ENCODE measurements around the gene KLK10.

Gene KLK10

DNA sequence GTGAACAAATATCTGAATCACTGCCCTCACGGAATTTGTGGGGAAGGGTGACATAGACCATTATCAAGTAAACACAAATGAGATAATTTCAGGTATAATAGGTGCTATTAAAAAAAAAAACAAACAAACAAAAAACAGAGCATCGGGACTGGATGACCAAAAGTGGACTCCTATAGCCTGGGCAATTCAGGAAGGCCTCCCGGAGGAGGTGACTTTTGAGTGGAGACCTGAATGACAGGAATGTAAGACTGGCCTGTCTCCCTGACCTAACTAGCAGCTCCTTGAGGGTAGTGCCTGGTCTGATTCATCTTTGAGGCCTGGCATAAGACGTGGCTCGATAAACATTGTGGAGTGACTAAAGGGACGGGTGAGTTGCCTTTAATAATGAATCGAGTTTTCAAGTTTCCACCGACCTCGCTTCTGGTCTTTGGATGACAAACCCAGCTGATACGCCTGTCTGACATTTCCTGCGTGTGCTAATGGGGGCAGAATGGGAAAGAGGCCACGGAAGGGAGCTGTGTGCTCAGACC, 6.8 kb downstream of the KLK10 start:
- H3K4me3 ChIP-seq (ENCODE audit: low read length) = no peak overlapping the region
- H3K9ac ChIP-seq (ENCODE audit: low read length) = no peak overlapping the region
- no peak for DNase-seq (ENCODE audit: low read depth)
- no peaks in the 10 kb centered on the region for H3K9me3 ChIP-seq (ENCODE audit: control insufficient read depth, low read length)
- H3K4me1 ChIP-seq (ENCODE audit: control insufficient read depth, insufficient read depth, low read length) = no peaks in the 10 kb centered on the region
- peaks cover 40% of the 10 kb centered on the region for H3K27me3 ChIP-seq (replicated peaks; ENCODE audit: control insufficient read depth, insufficient read depth, low read length)
- H3K36me3 ChIP-seq (ENCODE audit: control insufficient read depth, insufficient read depth, low read length, severe bottlenecking) = no peaks in the 10 kb centered on the region

DNA sequence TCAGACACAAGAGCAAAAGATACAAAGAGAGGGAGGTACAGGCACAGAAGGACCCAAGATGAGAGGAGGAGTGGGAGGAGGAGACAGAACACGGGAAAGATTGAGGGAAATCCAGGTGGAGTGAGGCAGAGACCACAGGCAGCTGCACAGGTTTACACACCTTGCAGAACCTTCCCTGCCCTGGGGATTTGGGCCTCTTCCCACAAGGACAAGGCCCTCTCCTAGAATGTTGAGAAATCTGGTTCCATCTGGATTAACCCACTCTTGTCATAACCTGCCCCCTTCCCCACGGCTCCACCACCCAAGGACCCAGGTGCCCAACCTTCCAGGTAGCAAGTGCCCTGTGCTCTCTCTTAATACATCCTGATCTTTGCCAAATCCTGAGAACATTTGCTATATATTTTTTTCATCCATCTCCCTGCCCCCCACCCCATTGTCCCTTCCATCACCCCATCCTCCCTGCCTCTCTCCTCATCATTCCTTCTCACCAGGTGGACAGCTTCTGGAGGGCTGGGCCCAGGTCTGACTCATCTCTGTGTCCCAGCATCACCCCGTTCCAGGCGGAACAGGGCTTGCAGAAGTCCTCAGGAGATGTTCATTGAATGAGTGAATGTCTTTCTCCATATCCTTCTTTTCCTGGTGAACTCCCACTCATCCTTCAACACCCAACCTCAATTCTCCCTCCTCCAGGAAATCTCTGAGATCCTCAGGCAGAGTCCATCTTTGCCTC, 9.3 kb downstream of the KLK10 start:
- no peak for DNase-seq (ENCODE audit: low read depth)
- no peaks in the 10 kb centered on the region for H3K36me3 ChIP-seq (ENCODE audit: control insufficient read depth, insufficient read depth, low read length, severe bottlenecking)
- H3K9ac ChIP-seq (ENCODE audit: low read length) = no peak overlapping the region
- no peaks in the 10 kb centered on the region for H3K4me1 ChIP-seq (ENCODE audit: control insufficient read depth, insufficient read depth, low read length)
- H3K4me3 ChIP-seq (ENCODE audit: low read length) = no peak overlapping the region
- peaks cover 39% of the 10 kb centered on the region for H3K27me3 ChIP-seq (replicated peaks; ENCODE audit: control insufficient read depth, insufficient read depth, low read length)
- no peaks in the 10 kb centered on the region for H3K9me3 ChIP-seq (ENCODE audit: control insufficient read depth, low read length)

DNA sequence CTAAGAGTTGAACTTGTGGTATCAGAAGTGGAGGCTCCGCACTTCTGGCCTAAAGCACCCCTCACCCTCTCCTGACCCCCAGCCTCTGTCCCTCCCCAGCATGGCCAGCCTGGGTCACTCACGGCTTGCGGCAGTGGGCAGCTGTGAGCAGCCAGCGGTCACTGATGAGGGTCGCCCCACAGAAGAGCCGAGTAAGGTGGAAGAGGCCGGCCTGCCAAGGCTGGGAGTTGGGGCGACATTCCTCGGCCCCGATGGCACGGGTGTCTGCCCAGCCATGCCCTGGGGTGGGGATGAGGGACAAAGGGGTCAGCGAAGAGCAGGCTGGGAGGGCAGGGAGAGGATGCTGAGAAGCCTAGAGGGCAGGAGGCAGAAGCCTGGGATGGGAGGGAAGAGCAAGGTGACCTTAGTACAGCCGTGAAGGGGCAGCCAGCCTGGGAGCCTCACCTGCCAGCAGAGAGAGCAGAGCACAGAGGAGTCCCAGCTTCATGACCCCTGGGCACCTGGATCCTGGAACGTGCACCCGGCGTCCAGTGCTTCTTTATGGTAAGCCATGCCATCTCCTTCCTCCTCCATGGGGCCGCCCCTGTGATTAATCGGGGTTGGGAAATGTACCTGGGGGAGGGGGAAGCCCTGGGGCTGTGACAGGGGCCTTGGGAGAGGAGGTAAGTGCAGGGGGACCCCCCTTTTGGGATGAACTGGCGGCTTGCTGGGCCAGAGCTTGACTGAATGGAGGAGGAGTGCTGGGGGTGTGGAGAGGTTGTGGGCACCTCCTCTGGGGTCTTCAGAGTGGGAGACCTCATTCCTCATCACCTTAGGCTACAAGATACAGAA, 10.2 kb downstream of the KLK10 start:
- peaks cover 29% of the 10 kb centered on the region for H3K27me3 ChIP-seq (replicated peaks; ENCODE audit: control insufficient read depth, insufficient read depth, low read length)
- no peak overlapping the region for H3K9ac ChIP-seq (ENCODE audit: low read length)
- no peaks in the 10 kb centered on the region for H3K9me3 ChIP-seq (ENCODE audit: control insufficient read depth, low read length)
- DNase-seq (ENCODE audit: low read depth) = no peak
- H3K4me1 ChIP-seq (ENCODE audit: control insufficient read depth, insufficient read depth, low read length) = no peaks in the 10 kb centered on the region
- no peaks in the 10 kb centered on the region for H3K36me3 ChIP-seq (ENCODE audit: control insufficient read depth, insufficient read depth, low read length, severe bottlenecking)
- H3K4me3 ChIP-seq (ENCODE audit: low read length) = no peak overlapping the region

DNA sequence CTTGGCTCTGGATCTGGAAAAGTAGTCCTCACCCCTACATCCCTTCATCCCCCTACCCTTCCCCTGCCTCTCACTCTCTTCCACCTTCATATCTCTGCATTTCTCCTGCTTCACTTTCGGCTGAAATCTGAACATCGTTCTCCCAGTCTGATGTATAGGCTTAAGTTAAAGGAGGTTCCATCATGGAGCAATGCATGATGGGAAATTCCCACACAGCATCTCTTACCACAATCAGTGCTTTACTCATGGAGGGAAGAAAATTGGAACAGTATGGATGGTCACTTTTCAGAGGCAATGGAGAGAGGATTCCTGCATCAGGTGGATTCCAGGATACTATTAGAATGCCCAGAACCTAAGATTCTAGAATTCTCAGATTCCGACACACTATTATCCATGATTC, 12.0 kb downstream of the KLK10 start:
- Histone ChIP-seq H3K9me3 (ENCODE audit: control insufficient read depth, low read length) (no peaks in the 10 kb centered on the region), H3K4me3 (ENCODE audit: low read length) (no peak overlapping the region), H3K27me3 (replicated peaks; ENCODE audit: control insufficient read depth, insufficient read depth, low read length) (peaks cover 19% of the 10 kb centered on the region), H3K9ac (ENCODE audit: low read length) (no peak overlapping the region), H3K36me3 (ENCODE audit: control insufficient read depth, insufficient read depth, low read length, severe bottlenecking) (no peaks in the 10 kb centered on the region), H3K4me1 (ENCODE audit: control insufficient read depth, insufficient read depth, low read length) (no peaks in the 10 kb centered on the region)
- DNase-seq (ENCODE audit: low read depth) = no peak

DNA sequence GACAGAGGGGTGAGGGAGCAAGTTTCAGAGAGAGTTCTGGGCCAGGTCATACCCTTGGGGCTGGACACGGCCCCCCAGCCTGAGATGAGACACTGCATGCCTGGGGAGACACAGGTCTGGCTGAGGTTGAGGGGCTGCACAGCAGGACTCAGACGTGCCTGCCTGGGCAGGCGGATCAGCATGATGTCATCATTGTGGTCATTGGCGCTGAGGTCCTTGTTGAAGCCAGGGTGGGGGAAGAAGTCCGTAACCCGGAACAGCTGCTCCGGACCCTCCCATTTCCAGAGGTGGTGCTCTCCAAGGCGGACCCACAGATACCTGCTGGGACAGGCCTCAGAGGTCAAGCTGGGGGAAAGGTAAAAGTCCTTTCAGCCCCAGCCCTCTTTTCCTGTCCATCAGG, 13.1 kb downstream of the KLK10 start:
- no peaks in the 10 kb centered on the region for H3K36me3 ChIP-seq (ENCODE audit: control insufficient read depth, insufficient read depth, low read length, severe bottlenecking)
- H3K4me3 ChIP-seq (ENCODE audit: low read length) = no peak overlapping the region
- H3K27me3 ChIP-seq (replicated peaks; ENCODE audit: control insufficient read depth, insufficient read depth, low read length) = peaks cover 16% of the 10 kb centered on the region
- DNase-seq (ENCODE audit: low read depth) = no peak
- H3K9me3 ChIP-seq (ENCODE audit: control insufficient read depth, low read length) = no peaks in the 10 kb centered on the region
- no peaks in the 10 kb centered on the region for H3K4me1 ChIP-seq (ENCODE audit: control insufficient read depth, insufficient read depth, low read length)
- no peak overlapping the region for H3K9ac ChIP-seq (ENCODE audit: low read length)

DNA sequence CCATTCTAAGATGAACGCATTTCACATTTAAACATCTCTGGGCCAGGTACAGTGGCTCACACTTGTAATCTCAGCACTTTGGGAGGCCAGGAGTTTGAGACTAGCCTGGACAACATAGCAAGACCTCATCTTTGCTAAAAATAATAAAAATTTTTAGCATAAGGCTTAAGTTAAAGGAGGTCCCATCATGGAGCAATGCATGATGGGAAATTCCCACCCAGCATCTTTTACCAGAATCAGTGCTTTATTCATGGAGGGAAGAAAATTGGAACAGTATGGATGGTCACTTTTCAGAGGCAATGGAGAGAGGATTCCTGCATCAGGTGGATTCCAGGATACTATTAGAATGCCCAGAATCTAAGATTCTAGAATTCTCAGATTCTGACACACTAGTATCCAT, 14.3 kb downstream of the KLK10 start:
- no peaks in the 10 kb centered on the region for H3K36me3 ChIP-seq (ENCODE audit: control insufficient read depth, insufficient read depth, low read length, severe bottlenecking)
- no peaks in the 10 kb centered on the region for H3K9me3 ChIP-seq (ENCODE audit: control insufficient read depth, low read length)
- H3K4me1 ChIP-seq (ENCODE audit: control insufficient read depth, insufficient read depth, low read length) = no peaks in the 10 kb centered on the region
- no peak for DNase-seq (ENCODE audit: low read depth)
- H3K9ac ChIP-seq (ENCODE audit: low read length) = no peak overlapping the region
- H3K27me3 ChIP-seq (replicated peaks; ENCODE audit: control insufficient read depth, insufficient read depth, low read length) = peaks cover 15% of the 10 kb centered on the region
- no peak overlapping the region for H3K4me3 ChIP-seq (ENCODE audit: low read length)

DNA sequence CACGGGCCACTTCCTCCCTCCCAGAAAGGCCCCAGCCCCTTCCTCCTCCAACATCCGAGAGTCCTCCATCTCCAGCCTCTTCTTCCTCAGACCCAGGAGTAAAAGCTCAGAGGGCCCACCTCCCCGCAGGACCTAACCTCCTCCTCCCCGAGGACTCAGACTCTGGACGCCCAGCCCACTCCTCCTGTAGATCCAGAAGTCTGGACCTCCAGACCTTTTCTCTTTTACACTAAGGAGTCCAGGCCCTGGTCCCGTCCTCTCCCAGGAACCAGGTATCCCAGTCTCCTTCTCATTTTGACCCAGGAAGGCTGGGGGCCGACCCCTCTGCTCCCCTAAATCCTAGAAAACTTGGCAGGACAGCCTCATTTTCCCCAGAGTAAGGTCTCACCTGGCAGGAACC, 16.2 kb downstream of the KLK10 start:
- H3K9ac ChIP-seq (ENCODE audit: low read length) = no peak overlapping the region
- no peak overlapping the region for H3K4me3 ChIP-seq (ENCODE audit: low read length)
- DNase-seq (ENCODE audit: low read depth) = no peak
- H3K9me3 ChIP-seq (ENCODE audit: control insufficient read depth, low read length) = no peaks in the 10 kb centered on the region
- H3K4me1 ChIP-seq (ENCODE audit: control insufficient read depth, insufficient read depth, low read length) = no peaks in the 10 kb centered on the region
- peaks cover 27% of the 10 kb centered on the region for H3K27me3 ChIP-seq (replicated peaks; ENCODE audit: control insufficient read depth, insufficient read depth, low read length)
- no peaks in the 10 kb centered on the region for H3K36me3 ChIP-seq (ENCODE audit: control insufficient read depth, insufficient read depth, low read length, severe bottlenecking)

DNA sequence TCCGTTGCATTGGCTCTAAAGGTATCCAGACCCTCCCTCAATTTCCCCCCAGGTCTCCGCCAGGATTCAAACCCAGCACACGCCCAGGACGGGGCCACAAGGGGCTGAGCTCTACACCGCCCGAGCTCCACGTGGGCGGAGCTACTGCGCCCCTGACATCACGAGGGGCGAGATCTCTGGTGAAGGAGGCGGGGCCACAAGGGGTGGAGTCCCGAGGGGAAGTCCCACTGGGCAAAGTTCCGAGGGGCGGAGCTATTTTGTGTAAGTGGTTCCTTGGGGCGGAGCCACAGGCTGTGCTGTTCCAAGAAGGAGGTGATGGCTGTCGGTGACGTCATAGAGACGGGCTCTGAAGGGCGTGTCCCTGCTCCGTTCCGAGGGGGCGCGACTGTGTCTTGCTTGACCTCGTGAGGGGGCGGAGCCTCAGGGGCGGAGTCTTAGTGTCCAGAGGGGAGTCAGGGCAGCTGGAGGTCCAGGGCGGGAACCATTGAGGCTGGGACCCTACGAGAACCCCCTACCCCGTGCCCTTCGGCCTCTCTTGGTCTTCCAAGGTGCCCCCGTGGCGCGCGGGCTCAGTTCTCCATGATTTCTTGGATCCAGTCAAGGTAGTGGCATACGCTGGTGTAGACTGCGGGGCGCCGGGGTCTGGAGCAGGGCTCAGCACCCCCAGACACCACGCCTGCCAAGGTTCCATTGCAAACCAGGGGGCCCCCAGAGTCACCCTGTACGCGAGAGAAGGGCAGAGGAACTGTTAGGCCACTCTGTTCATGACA, 16.8 kb downstream of the KLK10 start:
- Histone ChIP-seq H3K27me3 (replicated peaks; ENCODE audit: control insufficient read depth, insufficient read depth, low read length) (peaks cover 27% of the 10 kb centered on the region), H3K36me3 (ENCODE audit: control insufficient read depth, insufficient read depth, low read length, severe bottlenecking) (no peaks in the 10 kb centered on the region), H3K4me1 (ENCODE audit: control insufficient read depth, insufficient read depth, low read length) (no peaks in the 10 kb centered on the region), H3K9me3 (ENCODE audit: control insufficient read depth, low read length) (no peaks in the 10 kb centered on the region), H3K9ac (ENCODE audit: low read length) (no peak overlapping the region), H3K4me3 (ENCODE audit: low read length) (no peak overlapping the region)
- no peak for DNase-seq (ENCODE audit: low read depth)

DNA sequence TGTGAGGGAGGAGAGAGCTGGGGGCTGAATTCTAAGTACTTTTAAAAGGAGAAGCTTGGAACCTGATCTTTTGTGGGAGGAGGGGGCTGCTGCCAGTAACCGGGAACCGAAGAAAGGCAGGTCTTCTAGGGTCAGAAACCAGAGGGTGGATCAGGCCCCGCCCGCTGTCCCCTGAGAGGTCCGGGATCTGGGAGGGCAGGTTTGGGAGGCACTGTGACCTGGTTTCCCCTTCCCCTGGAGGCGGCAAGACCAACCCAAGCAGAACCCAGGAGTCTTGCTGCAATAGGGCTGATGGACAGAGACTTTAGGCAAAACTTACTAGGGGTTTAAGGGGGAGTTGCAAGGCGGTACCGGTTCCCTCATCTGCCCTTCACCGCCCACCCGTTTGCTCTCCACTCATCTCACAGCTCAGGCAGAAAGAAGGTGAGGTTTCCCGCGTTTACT, 17.4 kb downstream of the KLK10 start:
- no peak overlapping the region for H3K9ac ChIP-seq (ENCODE audit: low read length)
- H3K4me1 ChIP-seq (ENCODE audit: control insufficient read depth, insufficient read depth, low read length) = no peaks in the 10 kb centered on the region
- H3K27me3 ChIP-seq (replicated peaks; ENCODE audit: control insufficient read depth, insufficient read depth, low read length) = peaks cover 21% of the 10 kb centered on the region
- DNase-seq (ENCODE audit: low read depth) = no peak
- H3K4me3 ChIP-seq (ENCODE audit: low read length) = no peak overlapping the region
- H3K9me3 ChIP-seq (ENCODE audit: control insufficient read depth, low read length) = no peaks in the 10 kb centered on the region
- H3K36me3 ChIP-seq (ENCODE audit: control insufficient read depth, insufficient read depth, low read length, severe bottlenecking) = no peaks in the 10 kb centered on the region

DNA sequence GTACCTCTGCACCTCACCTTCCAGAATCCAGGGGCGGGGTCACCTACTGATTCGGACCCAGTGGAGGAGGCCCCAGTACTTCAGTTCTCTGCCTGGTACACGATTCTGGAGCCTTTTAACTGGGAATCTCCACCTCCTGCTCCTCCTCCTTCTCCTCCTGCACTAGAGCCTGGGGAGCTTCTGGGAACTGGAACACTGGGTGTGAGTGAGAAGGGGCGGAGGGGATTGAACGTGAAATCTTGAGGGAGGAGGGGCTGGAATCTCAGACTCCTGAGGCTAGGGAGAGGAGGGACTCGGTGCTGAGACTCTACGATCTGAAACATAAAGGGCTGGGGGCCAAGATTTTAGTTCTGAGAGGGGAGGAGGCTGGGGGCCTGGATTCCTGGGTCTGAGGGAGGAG, 18.0 kb downstream of the KLK10 start, which contains the start of gene KLK8:
TSS of gene KLK8 (minus strand) at position 90 of the 400 bp plus-strand sequence. CDS start 437 bp downstream, outside the sequence.
- Histone ChIP-seq H3K36me3 (ENCODE audit: control insufficient read depth, insufficient read depth, low read length, severe bottlenecking) (no peaks in the 10 kb centered on the region), H3K4me1 (ENCODE audit: control insufficient read depth, insufficient read depth, low read length) (no peaks in the 10 kb centered on the region), H3K9ac (ENCODE audit: low read length) (no peak within 1 kb of the TSS), H3K4me3 (ENCODE audit: low read length) (no peak within 1 kb of the TSS), H3K27me3 (replicated peaks; ENCODE audit: control insufficient read depth, insufficient read depth, low read length) (peaks cover 22% of the 10 kb centered on the region), H3K9me3 (ENCODE audit: control insufficient read depth, low read length) (no peaks in the 10 kb centered on the region)
- no peak for DNase-seq (ENCODE audit: low read depth)

DNA sequence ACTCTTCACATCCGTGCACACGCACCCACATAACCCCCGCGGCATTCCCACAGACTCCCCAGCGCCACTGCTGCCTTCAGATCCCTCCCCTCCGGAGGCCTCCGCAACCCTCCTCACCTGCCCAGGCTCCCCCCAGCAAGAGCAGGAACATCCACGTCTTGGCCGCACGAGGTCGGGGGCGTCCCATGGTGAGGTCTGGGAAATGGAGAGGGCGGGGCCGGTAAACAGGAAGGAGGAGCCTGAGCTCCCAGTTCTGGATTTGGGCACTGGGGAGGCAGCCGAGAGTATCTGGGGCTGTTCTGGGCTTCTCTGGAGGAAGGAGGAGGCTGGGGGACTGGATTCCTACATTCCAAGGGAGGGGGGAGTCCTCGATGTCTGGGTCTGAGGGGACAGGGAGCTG, 18.5 kb downstream of the KLK10 start:
- no peak overlapping the region for H3K9ac ChIP-seq (ENCODE audit: low read length)
- no peak overlapping the region for H3K4me3 ChIP-seq (ENCODE audit: low read length)
- H3K36me3 ChIP-seq (ENCODE audit: control insufficient read depth, insufficient read depth, low read length, severe bottlenecking) = no peaks in the 10 kb centered on the region
- DNase-seq (ENCODE audit: low read depth) = no peak
- H3K27me3 ChIP-seq (replicated peaks; ENCODE audit: control insufficient read depth, insufficient read depth, low read length) = peaks cover 19% of the 10 kb centered on the region
- no peaks in the 10 kb centered on the region for H3K9me3 ChIP-seq (ENCODE audit: control insufficient read depth, low read length)
- no peaks in the 10 kb centered on the region for H3K4me1 ChIP-seq (ENCODE audit: control insufficient read depth, insufficient read depth, low read length)
